AG10803 (cell line): ENCODE results near the gene NR2F6.

Experiments used
- DNase-seq: peaks from one replicate; pipeline ENCODE4 v3.0.0; 2010; ENCODE audit warnings: low read depth
- H3K4me3 ChIP-seq: 2 replicates; pipeline ENCODE4 v1.5.1; 2011; ENCODE audit warnings: mild to moderate bottlenecking, low read length, control low read depth
- CTCF ChIP-seq: conservative IDR thresholded peaks from 2 replicates; pipeline ENCODE4 v1.5.1; 2011; ENCODE audit warnings: mild to moderate bottlenecking, low read length, control low read depth, inconsistent platforms

The NR2F6 gene

GRCh38 chr19:17214508-17215126, 31.1 kb downstream of the NR2F6 start:
- no peak for DNase-seq
- peak overlapping the region; percentile 84 for H3K4me3 ChIP-seq
- no peak for TF ChIP-seq CTCF

DNA sequence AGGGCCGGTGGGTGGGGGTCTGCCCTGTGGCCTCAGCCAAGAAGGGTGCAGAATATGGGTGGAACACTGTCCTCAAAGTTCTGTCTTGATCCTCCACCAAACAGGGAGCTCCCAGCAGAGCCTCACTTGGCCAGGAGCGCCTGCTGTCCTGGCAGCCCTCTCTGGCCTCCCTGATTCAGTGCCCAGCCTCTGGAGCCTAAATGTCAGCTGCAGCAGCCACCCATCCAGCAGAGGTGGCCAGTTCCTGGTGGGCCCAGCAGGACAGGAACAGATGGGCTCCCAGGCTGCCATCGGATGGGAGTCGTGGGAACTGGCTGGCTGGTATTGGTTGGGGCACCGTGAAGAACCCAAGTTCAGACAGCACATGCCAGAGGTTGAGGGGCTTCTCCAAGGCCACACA, 32.4 kb downstream of the NR2F6 start:
- TF ChIP-seq CTCF: no peak
- no peak overlapping the region for H3K4me3 ChIP-seq
- DNase-seq: no peak

GRCh38 chr19:17211547-17212446, 33.9 kb downstream of the NR2F6 start:
- no peak for DNase-seq
- no peak for TF ChIP-seq CTCF
- no peak overlapping the region for H3K4me3 ChIP-seq

DNA sequence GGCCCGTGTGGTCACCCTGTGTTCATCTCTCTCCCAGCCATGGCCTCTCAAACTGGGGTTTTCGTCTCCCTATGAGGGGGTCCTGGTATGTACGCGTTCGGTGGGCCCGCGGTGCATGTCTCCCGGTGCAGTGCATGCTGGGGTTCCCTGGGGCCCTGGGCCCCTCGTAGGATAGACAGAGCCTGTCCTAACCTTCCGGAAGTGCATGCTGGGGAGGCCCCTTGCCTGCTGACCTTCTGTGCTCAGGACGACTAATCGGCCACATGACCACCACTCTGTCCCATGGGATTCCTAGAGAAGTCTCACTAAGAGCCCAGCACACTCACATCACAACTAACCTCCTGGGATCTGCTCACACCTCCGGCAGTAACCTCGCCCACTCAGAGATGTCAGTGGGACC, 35.4 kb downstream of the NR2F6 start:
- DNase-seq: peak; percentile 10
- TF ChIP-seq CTCF: no peak
- H3K4me3 ChIP-seq: no peak overlapping the region

- no peak for TF ChIP-seq CTCF
- H3K4me3 ChIP-seq: no peak overlapping the region
- peak; percentile 23 for DNase-seq
These were observed 36.3 kb downstream of the NR2F6 start for GRCh38 chr19:17209126-17210036.

- DNase-seq: no peak
- no peak for TF ChIP-seq CTCF
- no peak overlapping the region for H3K4me3 ChIP-seq
These were observed 38.8 kb downstream of the NR2F6 start for GRCh38 chr19:17206736-17207581.
